Endothelial cell of umbilical vein (primary cell): Measurements from ENCODE around the gene GAPDH. TPM values are rescaled to one million over a fixed set of nuclear protein-coding genes. Genes with fewer than 3 reads are reported as not detected.

ENCODE experiments used
- BruUV-seq: library from RNA; stranded (reverse); fragments of 400-500 nt; replicated peaks from 2 replicates; lab custom pipeline; 2021; lab: Mats Ljungman, UMichigan
- CTCF ChIA-PET: fragments of 300-600, 350-600 bp; sonication (Branson Sonifier 250); formaldehyde crosslinking; loops from one replicate; lab custom pipeline; 2021; ENCODE audit warnings: antibody characterized with exemption, inconsistent platforms; lab: Charles Lee
- POLR2A ChIA-PET: fragments of 300-600, 350-600 bp; sonication (Branson Sonifier 250); formaldehyde crosslinking; loops from one replicate; lab custom pipeline; 2021; ENCODE audit warnings: antibody characterized with exemption, inconsistent platforms; lab: Charles Lee
- DNase-seq: peaks from one replicate; pipeline ENCODE4 v3.0.0-alpha.2; 2011; ENCODE audit warnings: low read depth, low spot score
- FAIRE-seq: peaks from 2 replicates; lab custom pipeline; 2011; peaks lifted over from hg19 to GRCh38; lab: Jason Lieb, UNC
- H2AFZ ChIP-seq: 2 replicates; pipeline ENCODE4 v1.6.0; 2012; ENCODE audit warnings: low read depth, low read length, control low read depth, inconsistent platforms
- H3K27ac ChIP-seq: 2 replicates; pipeline ENCODE4 v1.5.1; 2011; ENCODE audit warnings: low read depth, mild to moderate bottlenecking, control low read depth, low read length, moderate library complexity; ENCODE audit not compliant: insufficient read depth
- H3K27me3 ChIP-seq, 2 experiments: 2 replicates each; pipeline versions ENCODE4 v1.6.0 to v1.6.1; 2011; ENCODE audit warnings: low read length in 2 of 2, mixed read lengths in 1 of 2; ENCODE audit not compliant: control insufficient read depth in 2 of 2, insufficient read depth in 2 of 2
- H3K36me3 ChIP-seq, 2 experiments: 2 replicates in 1 of 2; 3 replicates in 1 of 2; pipeline ENCODE4 v1.5.1; 2011; ENCODE audit warnings: low read length in 2 of 2, mild to moderate bottlenecking in 1 of 2, moderate library complexity in 1 of 2; ENCODE audit not compliant: control insufficient read depth in 2 of 2, insufficient read depth in 2 of 2; ENCODE audit errors: extremely low read depth in 1 of 2
- H3K4me1 ChIP-seq: 3 replicates; pipeline ENCODE4 v1.5.1; 2011; ENCODE audit warnings: mild to moderate bottlenecking, low read length; ENCODE audit not compliant: control insufficient read depth, insufficient read depth; ENCODE audit errors: extremely low read depth
- H3K4me2 ChIP-seq: 2 replicates; pipeline ENCODE4 v1.6.1; 2011; ENCODE audit warnings: low read length, control low read depth, mixed read lengths; ENCODE audit not compliant: insufficient read depth
- H3K4me3 ChIP-seq, 3 experiments: fragments of 200-600 bp in 1 of 3; sonication (generic), shearing (Covaris generic) in 1 of 3; replicated peaks in 1 of 3; 2 replicates each; pipeline ENCODE4 v1.5.1; 2011 to 2016; ENCODE audit warnings: control low read depth in 3 of 3, low read length in 3 of 3, mild to moderate bottlenecking in 2 of 3, inconsistent platforms in 1 of 3, low read depth in 1 of 3, moderate library complexity in 1 of 3; ENCODE audit not compliant: insufficient read depth in 1 of 3
- H3K79me2 ChIP-seq: 2 replicates; pipeline ENCODE4 v1.6.0; 2012; ENCODE audit warnings: low read length, inconsistent platforms; ENCODE audit not compliant: control insufficient read depth, insufficient read depth
- H3K9ac ChIP-seq: replicated peaks from 2 replicates; pipeline ENCODE3; 2011; ENCODE audit warnings: low read length, control low read depth; ENCODE audit not compliant: insufficient read depth; ENCODE audit errors: extremely low read depth
- H3K9me1 ChIP-seq: replicated peaks from 3 replicates; pipeline ENCODE4 v1.6.0; 2011; ENCODE audit warnings: mild to moderate bottlenecking, low read length; ENCODE audit not compliant: control insufficient read depth, insufficient read depth; ENCODE audit errors: extremely low read depth
- H3K9me3 ChIP-seq: replicated peaks from 2 replicates; pipeline ENCODE4 v1.5.1; 2012; ENCODE audit warnings: low read length, inconsistent platforms; ENCODE audit not compliant: control insufficient read depth, insufficient read depth
- H4K20me1 ChIP-seq: replicated peaks from 2 replicates; pipeline ENCODE3; 2011; ENCODE audit warnings: mild to moderate bottlenecking, low read length; ENCODE audit not compliant: control insufficient read depth, insufficient read depth; ENCODE audit errors: extremely low read depth
- EZH2 ChIP-seq: IDR thresholded peaks from 2 replicates; pipeline ENCODE4 v1.6.1; 2012; ENCODE audit warnings: borderline replicate concordance, low read depth, mild to moderate bottlenecking, moderate library complexity, low read length, inconsistent platforms; ENCODE audit not compliant: severe bottlenecking
- FOS ChIP-seq: IDR thresholded peaks from 2 replicates; pipeline ENCODE4 v1.6.1; 2011; ENCODE audit warnings: mild to moderate bottlenecking, low read length, moderate library complexity, borderline replicate concordance; ENCODE audit not compliant: insufficient read depth
- GATA2 ChIP-seq: IDR thresholded peaks from 2 replicates; pipeline ENCODE4 v1.7.0; 2011; ENCODE audit warnings: low read depth, mild to moderate bottlenecking, moderate library complexity, mixed read lengths, low read length; ENCODE audit not compliant: insufficient read length, insufficient read depth
- JUN ChIP-seq: IDR thresholded peaks from 2 replicates; pipeline ENCODE4 v1.6.1; 2011; ENCODE audit warnings: borderline replicate concordance, low read depth; ENCODE audit not compliant: insufficient read length, insufficient read depth
- MYC ChIP-seq: IDR thresholded peaks from one replicate; pipeline ENCODE4 v1.6.1; 2011; ENCODE audit warnings: mild to moderate bottlenecking, low read depth, low read length
- POLR2A ChIP-seq: IDR thresholded peaks from 2 replicates; pipeline ENCODE4 v1.6.1; 2012; ENCODE audit warnings: low read depth, mild to moderate bottlenecking, control low read depth, low read length
- POLR2AphosphoS5 ChIP-seq: IDR thresholded peaks from 2 replicates; pipeline ENCODE4 v1.6.1; 2012; ENCODE audit warnings: low read depth, mild to moderate bottlenecking, control low read depth, low read length, moderate library complexity; ENCODE audit not compliant: insufficient read depth
- dilution Hi-C: fragments of 300-500 bp; cut with MboI; formaldehyde crosslinking; loops from one replicate; pipeline ENCODE4 v1.15.0; 2019; ENCODE audit warnings: low sequenced_read_pairs; ENCODE audit not compliant: extremely low pct_ligation_motif_present
- intact Hi-C: fragments of 100-400 bp; cut with micrococcal nuclease; formaldehyde crosslinking; loops from one replicate; pipeline ENCODE4 v1.10.0; 2022
- polyA plus RNA-seq, 4 experiments: library from polyadenylated mRNA; depleted of rRNA in 3 of 4; stranded (reverse) in 3 of 4; unstranded in 1 of 4; fragments of >200 nt; gene quantifications; 2 replicates each; pipeline versions ENCODE4 v1.2.1 to v1.2.3, GENCODE V29; 2011 to 2012; ENCODE audit warnings: missing spikeins in 1 of 4
- total RNA-seq: library from RNA; stranded (reverse); gene quantifications from 2 replicates; pipeline ENCODE4 v1.2.3, GENCODE V29; 2021
- TF ChIP-seq, protein P1 (sequence below): IDR thresholded peaks from 2 replicates; pipeline ENCODE4 v1.6.1; 2011; ENCODE audit not compliant: insufficient read depth, insufficient read length
- TF ChIP-seq, protein P2 (sequence below), 2 donors: IDR thresholded peaks; 1 replicate in 1 of 2; 2 replicates in 1 of 2; pipeline ENCODE4 v1.5.1; 2011; ENCODE audit warnings: low read length in 2 of 2, mild to moderate bottlenecking in 2 of 2, moderate library complexity in 2 of 2, control low read depth in 1 of 2, inconsistent platforms in 1 of 2, low read depth in 1 of 2; ENCODE audit not compliant: insufficient read depth in 1 of 2; ENCODE audit errors: extremely low read depth in 1 of 2

Gene GAPDH
- total and polyA plus RNA-seq, 2 donors (not counting 3 experiments of a cell fraction or from before 2014, with no cell fraction given), result 4,648 to 8,748 TPM

DNA sequence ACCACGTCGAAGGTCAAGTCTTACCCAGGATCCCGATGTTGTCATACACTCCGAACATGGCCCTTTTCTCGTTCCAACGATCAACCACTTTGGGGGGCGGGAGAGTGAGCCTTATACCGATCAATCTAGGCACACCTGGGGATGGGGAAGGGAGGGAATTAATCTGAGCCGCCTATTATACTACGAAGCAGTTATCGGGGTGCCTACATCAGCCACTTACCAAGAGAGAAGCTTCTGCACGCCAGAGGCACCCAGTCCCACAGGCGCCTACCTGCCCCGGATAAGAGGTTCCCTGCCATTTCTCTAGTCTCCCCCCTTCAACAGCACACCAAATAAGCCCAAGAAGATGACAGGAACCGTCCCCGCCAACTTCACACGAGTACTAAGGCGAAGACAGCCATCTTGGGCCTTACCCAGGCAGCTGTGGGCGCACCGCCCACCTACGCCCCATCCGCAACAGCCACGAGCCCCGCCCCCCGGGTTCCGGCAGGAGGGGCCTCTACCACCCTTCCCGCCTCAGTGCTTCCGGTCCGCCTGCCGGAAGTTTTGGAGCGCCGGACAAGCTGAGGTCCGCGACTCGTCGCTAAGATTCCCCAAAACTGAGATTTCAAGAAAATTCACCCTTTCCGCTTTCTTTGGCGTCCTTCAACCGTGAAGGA is 41.4 kb upstream of the GAPDH start, which contains the start of gene MRPL51:
Gene MRPL51 (minus strand): TSS at position 425 of the 659 bp plus-strand sequence. CDS start 126 bp downstream, at position 299.
- BruUV-seq, result TSS peak; percentile 88
- dilution Hi-C loops, result no loop called here

More for the DNA sequence above, 41.4 kb upstream of the GAPDH start, which contains the start of gene MRPL51:
- H3K9me3 ChIP-seq, result no peaks in the 10 kb centered on the region
- intact Hi-C loops, result loop anchor here (1.0 kb wide), 2 partner anchors 41 to 70 kb away; partner anchors contain the start of gene GAPDH
- peak within 1 kb of the TSS; percentile 96 for H3K4me2 ChIP-seq
- no peaks in the 10 kb centered on the region for H3K9me1 ChIP-seq
- DNase-seq (peak; percentile 94), FAIRE-seq (peak; percentile 85)
- peak within 1 kb of the TSS; percentile 88 for H2AFZ ChIP-seq
- H3K27ac ChIP-seq, result peak within 1 kb of the TSS; percentile 95
- peak within 1 kb of the TSS; percentile 96 for H3K9ac ChIP-seq
- ChIA-PET CTCF (interaction anchor here (0.9 to 1.2 kb wide), 6 partner anchors 9 to 46 kb away, joined by 3 to 8 read pairs (median 5); partner anchors contain the start of gene VAMP1), POLR2A (interaction anchor here (0.6 to 1.3 kb wide), 7 partner anchors 12 to 41 kb away, joined by 3 to 15 read pairs (median 4); partner anchors contain the start of genes GAPDH and VAMP1)
- H3K27me3 ChIP-seq, result no peaks in the 10 kb centered on the region
- H3K4me1 ChIP-seq, result peaks cover 20% of the 10 kb centered on the region
- H3K4me3 ChIP-seq, result peak within 1 kb of the TSS; percentile 82 to 92 (median 86)
- TF ChIP-seq POLR2A (peak; percentile 96), FOS (no peak), POLR2AphosphoS5 (peak; percentile 98), EZH2 (no peak), MYC (no peak), GATA2 (no peak), JUN (no peak)
- TF ChIP-seq, protein P1, sequence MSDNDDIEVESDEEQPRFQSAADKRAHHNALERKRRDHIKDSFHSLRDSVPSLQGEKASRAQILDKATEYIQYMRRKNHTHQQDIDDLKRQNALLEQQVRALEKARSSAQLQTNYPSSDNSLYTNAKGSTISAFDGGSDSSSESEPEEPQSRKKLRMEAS, result peak; percentile 52
- TF ChIP-seq, protein P2, sequence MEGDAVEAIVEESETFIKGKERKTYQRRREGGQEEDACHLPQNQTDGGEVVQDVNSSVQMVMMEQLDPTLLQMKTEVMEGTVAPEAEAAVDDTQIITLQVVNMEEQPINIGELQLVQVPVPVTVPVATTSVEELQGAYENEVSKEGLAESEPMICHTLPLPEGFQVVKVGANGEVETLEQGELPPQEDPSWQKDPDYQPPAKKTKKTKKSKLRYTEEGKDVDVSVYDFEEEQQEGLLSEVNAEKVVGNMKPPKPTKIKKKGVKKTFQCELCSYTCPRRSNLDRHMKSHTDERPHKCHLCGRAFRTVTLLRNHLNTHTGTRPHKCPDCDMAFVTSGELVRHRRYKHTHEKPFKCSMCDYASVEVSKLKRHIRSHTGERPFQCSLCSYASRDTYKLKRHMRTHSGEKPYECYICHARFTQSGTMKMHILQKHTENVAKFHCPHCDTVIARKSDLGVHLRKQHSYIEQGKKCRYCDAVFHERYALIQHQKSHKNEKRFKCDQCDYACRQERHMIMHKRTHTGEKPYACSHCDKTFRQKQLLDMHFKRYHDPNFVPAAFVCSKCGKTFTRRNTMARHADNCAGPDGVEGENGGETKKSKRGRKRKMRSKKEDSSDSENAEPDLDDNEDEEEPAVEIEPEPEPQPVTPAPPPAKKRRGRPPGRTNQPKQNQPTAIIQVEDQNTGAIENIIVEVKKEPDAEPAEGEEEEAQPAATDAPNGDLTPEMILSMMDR (IDR thresholded peaks at IDR 0.05; ENCODE audit: extremely low read depth in 1 of 2, insufficient read depth in 1 of 2, low read depth in 1 of 2, low read length in 2 of 2), result no peak
- no peaks in the 10 kb centered on the region for H4K20me1 ChIP-seq
- peaks cover 38% of the 10 kb centered on the region for H3K79me2 ChIP-seq
- peaks cover 0 to 7% of the 10 kb centered on the region in 2 experiments for H3K36me3 ChIP-seq
